GM21526 (cell line): Measurements from ENCODE around the gene ZMYND8.
"Not testable (repeated sequence)": the region's sequence is repeated elsewhere in the genome, so short reads cannot be mapped to it uniquely, and the experiment has no call there.

Source experiments
- ATAC-seq: cut with Tn5 transposase; IDR thresholded peaks from one replicate; pipeline ENCODE4 v1.9.1; 2021; ENCODE audit warnings: moderate library complexity; ENCODE audit not compliant: unreplicated experiment, low FRiP score

Gene ZMYND8

GRCh38 chr20:47212606-47213207 lies 143.8 kb downstream of the ZMYND8 start:
- no peak for ATAC-seq

GRCh38 chr20:47211036-47211435 lies 145.5 kb downstream of the ZMYND8 start:
- no peak for ATAC-seq

GRCh38 chr20:47210470-47210869 lies 146.0 kb downstream of the ZMYND8 start:
- ATAC-seq = no peak

GRCh38 chr20:47209982-47210381 lies 146.5 kb downstream of the ZMYND8 start:
- ATAC-seq = no peak

- no peak for ATAC-seq
Measured at GRCh38 chr20:47208534-47209174, 147.8 kb downstream of the ZMYND8 start.

- no peak for ATAC-seq
Measured at GRCh38 chr20:47206962-47207641, 149.4 kb downstream of the ZMYND8 start.

- not testable (repeated sequence) for ATAC-seq
Measured at GRCh38 chr20:47206552-47206951, 149.9 kb downstream of the ZMYND8 start.

- ATAC-seq = no peak
Measured at GRCh38 chr20:47205577-47206123, 150.8 kb downstream of the ZMYND8 start.

GRCh38 chr20:47204850-47205122 lies 151.7 kb downstream of the ZMYND8 start:
- not testable (repeated sequence) for ATAC-seq

GRCh38 chr20:47204008-47204849 lies 152.3 kb downstream of the ZMYND8 start:
- no peak for ATAC-seq

- no peak for ATAC-seq
Measured at GRCh38 chr20:47202733-47203667, 153.5 kb downstream of the ZMYND8 start.

GRCh38 chr20:47201074-47201730 lies 155.3 kb downstream of the ZMYND8 start:
- ATAC-seq = no peak

GRCh38 chr20:47198996-47199552 lies 157.4 kb downstream of the ZMYND8 start:
- no peak for ATAC-seq

GRCh38 chr20:47198254-47198671 lies 158.2 kb downstream of the ZMYND8 start:
- no peak for ATAC-seq

GRCh38 chr20:47196091-47197081 lies 160.1 kb downstream of the ZMYND8 start:
- no peak for ATAC-seq

GRCh38 chr20:47195573-47195972 lies 160.9 kb downstream of the ZMYND8 start:
- ATAC-seq = no peak

- no peak for ATAC-seq
Measured at GRCh38 chr20:47191956-47192355, 164.5 kb downstream of the ZMYND8 start.
